Measurements from ENCODE around the gene C6orf62.
A peak's percentile ranks its signal among the peaks of the same experiment; 100 is the strongest.
"Not testable (repeated sequence)": the region's sequence is repeated elsewhere in the genome, so short reads cannot be mapped to it uniquely, and the experiment has no call there.

C6orf62 gene

DNA sequence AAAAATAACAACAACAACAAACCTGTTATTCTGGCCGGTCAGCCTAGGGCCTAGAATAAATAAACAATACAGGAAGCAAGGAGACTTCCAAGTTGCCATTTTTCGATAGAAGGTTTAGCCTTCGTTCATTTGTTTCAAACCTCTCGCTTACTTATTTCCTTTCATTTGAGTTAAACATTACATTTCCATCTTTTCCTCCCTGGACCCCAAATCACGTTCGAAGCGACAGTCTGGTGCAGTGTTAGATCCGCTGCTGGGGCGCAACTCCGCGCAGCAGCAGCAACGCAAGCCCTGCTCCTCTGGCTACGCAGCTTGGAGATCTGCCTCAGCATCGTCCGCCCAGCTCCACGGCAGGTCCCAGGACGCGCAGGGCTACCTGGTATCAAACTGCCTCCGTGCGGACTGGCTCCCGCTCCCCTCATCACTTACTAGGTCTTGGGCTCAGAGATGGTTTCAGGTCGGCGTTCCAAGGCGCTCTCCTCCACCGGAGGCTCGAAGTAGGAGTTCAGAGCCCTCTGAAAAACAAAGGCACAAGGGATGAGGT lies 52.8 kb downstream of the C6orf62 start:
- H3K4me3 ChIP-seq (ENCODE audit: low read depth, low read length), result peak overlapping the region; percentile 91
- H3K9me3 ChIP-seq (ENCODE audit: control insufficient read depth, low read length), result no peaks in the 10 kb centered on the region
- peak overlapping the region; percentile 85 for H3K4me2 ChIP-seq (ENCODE audit: low read length)
- H3K27me3 ChIP-seq (ENCODE audit: control insufficient read depth, insufficient read depth, low read length), result no peaks in the 10 kb centered on the region
- TF ChIP-seq, protein P1, sequence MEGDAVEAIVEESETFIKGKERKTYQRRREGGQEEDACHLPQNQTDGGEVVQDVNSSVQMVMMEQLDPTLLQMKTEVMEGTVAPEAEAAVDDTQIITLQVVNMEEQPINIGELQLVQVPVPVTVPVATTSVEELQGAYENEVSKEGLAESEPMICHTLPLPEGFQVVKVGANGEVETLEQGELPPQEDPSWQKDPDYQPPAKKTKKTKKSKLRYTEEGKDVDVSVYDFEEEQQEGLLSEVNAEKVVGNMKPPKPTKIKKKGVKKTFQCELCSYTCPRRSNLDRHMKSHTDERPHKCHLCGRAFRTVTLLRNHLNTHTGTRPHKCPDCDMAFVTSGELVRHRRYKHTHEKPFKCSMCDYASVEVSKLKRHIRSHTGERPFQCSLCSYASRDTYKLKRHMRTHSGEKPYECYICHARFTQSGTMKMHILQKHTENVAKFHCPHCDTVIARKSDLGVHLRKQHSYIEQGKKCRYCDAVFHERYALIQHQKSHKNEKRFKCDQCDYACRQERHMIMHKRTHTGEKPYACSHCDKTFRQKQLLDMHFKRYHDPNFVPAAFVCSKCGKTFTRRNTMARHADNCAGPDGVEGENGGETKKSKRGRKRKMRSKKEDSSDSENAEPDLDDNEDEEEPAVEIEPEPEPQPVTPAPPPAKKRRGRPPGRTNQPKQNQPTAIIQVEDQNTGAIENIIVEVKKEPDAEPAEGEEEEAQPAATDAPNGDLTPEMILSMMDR (IDR thresholded peaks at IDR 0.05), result no peak
- peak overlapping the region; percentile 38 for H3K9ac ChIP-seq
- peak overlapping the region; percentile 100 for H2AFZ ChIP-seq
- H3K4me1 ChIP-seq, result peaks cover 13% of the 10 kb centered on the region
- no peaks in the 10 kb centered on the region for H3K36me3 ChIP-seq (ENCODE audit: control insufficient read depth, insufficient read depth, low read length)
- peak overlapping the region; percentile 88 for H3K27ac ChIP-seq
- H3K79me2 ChIP-seq, result peaks cover 18% of the 10 kb centered on the region

DNA sequence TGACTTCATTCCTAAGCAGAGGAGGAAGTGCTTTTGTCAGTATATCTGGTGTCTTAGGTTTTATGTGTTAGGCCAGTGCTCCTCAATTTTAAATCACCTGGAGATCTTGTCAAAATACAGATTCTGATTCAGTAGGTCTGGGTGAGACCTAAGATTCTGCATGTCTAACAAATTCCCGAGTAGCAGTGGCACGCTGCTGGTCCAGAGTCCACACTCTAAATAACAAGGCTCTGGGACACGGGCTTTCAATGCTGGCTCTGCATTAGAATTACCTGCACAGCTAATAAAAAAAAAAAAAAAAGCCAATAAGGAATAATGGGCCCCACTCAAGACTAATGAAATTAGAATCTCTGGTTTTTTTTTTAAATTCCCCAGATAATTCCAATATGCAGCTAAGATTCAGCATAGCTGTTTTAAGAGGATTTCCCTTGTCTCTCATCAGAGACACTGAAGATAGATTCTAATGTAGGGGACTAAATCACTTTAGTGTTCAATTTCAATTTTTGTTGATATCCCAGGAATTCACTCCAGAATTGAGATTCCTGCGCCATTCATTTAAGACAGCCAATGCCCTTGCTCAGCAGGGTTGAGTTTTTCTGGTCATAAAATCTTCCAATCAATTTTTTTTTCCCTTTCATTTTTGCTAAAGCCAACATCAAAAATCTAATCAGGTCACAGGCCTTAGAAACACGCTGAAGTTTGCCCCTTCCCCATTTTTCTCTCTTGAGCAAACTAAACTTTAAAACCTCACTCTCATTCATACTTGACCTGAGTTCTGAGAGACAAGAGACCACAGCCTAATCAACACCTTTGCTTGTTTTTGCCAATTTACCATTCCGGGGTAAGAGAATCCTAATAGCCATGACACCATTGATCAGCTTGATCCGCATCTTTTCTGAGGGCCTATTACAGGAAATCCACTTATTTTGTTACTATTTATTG lies 54.6 kb downstream of the C6orf62 start:
- Histone ChIP-seq H2AFZ (no peak overlapping the region), H3K27ac (no peak overlapping the region), H3K9me3 (ENCODE audit: control insufficient read depth, low read length) (no peaks in the 10 kb centered on the region), H3K4me1 (peaks cover 13% of the 10 kb centered on the region), H3K36me3 (ENCODE audit: control insufficient read depth, insufficient read depth, low read length) (no peaks in the 10 kb centered on the region), H3K79me2 (peaks cover 18% of the 10 kb centered on the region), H3K27me3 (ENCODE audit: control insufficient read depth, insufficient read depth, low read length) (no peaks in the 10 kb centered on the region), H3K9ac (no peak overlapping the region), H3K4me2 (ENCODE audit: low read length) (no peak overlapping the region), H3K4me3 (ENCODE audit: low read depth, low read length) (no peak overlapping the region)
- TF ChIP-seq, protein P1 (IDR thresholded peaks at IDR 0.05), result no peak

DNA sequence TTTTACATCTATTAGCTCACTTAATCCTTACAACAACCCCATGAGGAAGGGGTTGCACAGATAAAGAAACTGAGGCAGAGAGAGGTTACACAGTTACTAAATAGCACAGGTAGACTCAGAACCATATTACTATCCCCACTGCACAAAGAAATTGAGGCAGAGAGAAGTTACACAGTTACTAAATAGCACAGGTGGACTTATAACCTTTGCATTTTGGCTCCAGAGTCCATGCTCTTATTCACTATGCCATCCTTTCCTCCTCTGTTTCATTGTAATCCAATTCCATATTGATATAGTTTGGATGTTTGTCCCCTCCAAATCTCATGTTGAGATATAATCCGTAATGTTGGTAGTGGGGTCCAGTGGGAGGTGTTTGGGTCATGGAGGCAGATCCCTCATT lies 55.8 kb downstream of the C6orf62 start:
- no peaks in the 10 kb centered on the region for H3K9me3 ChIP-seq (ENCODE audit: control insufficient read depth, low read length)
- H3K27ac ChIP-seq, result no peak overlapping the region

DNA sequence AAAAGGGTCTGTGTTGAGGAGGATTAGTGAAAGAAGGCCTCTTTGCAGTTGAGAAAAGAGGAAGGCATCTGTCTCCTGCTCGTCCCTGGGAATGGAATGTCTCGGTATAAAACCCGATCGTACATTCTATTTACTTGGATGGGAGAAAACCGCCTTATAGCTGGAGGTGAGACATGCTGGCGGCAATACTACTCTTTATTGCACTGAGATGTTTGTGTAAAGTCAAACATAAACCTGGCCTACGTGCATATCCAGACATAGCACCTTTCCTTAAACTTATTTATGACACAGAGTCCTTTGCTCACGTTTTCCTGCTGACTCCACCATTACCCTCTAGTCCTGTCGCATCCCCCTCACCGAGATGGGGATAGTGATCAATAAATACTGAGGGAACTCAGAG lies 56.7 kb downstream of the C6orf62 start:
- Histone ChIP-seq H3K27me3 (ENCODE audit: control insufficient read depth, insufficient read depth, low read length) (no peaks in the 10 kb centered on the region), H3K4me2 (ENCODE audit: low read length) (no peak overlapping the region), H3K27ac (no peak overlapping the region), H3K4me1 (peaks cover 5% of the 10 kb centered on the region), H3K36me3 (ENCODE audit: control insufficient read depth, insufficient read depth, low read length) (no peaks in the 10 kb centered on the region), H2AFZ (no peak overlapping the region), H3K9me3 (ENCODE audit: control insufficient read depth, low read length) (no peaks in the 10 kb centered on the region), H3K4me3 (ENCODE audit: low read depth, low read length) (no peak overlapping the region), H3K79me2 (peaks cover 18% of the 10 kb centered on the region), H3K9ac (no peak overlapping the region)
- TF ChIP-seq, protein P1 (IDR thresholded peaks at IDR 0.05), result no peak

More for the DNA sequence above, 55.8 kb downstream of the C6orf62 start:
- H3K27me3 ChIP-seq (ENCODE audit: control insufficient read depth, insufficient read depth, low read length), result no peaks in the 10 kb centered on the region
- H3K4me2 ChIP-seq (ENCODE audit: low read length), result no peak overlapping the region
- TF ChIP-seq, protein P1 (IDR thresholded peaks at IDR 0.05), result no peak
- no peak overlapping the region for H2AFZ ChIP-seq
- peaks cover 13% of the 10 kb centered on the region for H3K4me1 ChIP-seq
- H3K4me3 ChIP-seq (ENCODE audit: low read depth, low read length), result no peak overlapping the region
- no peak overlapping the region for H3K9ac ChIP-seq
- no peaks in the 10 kb centered on the region for H3K36me3 ChIP-seq (ENCODE audit: control insufficient read depth, insufficient read depth, low read length)
- peaks cover 18% of the 10 kb centered on the region for H3K79me2 ChIP-seq

DNA sequence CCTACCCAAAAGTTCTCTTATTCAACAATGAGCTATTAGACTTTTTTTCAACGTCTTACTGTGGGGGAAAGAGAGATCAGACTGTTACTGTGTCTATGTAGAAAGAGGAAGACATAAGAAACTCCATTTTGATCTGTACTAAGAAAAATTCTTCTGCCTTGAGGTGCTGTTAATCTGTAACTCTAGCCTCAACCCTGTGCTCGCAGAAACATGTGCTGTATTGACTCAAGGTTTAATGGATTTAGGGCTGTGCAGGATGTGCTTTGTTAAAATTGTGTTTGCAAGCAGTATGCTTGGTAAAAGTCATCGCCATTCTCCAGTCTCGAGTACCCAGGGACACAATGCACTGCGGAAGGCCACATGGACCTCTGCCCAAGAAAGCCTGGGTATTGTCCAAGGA lies 57.2 kb downstream of the C6orf62 start:
- H3K4me1 ChIP-seq; H3K4me3 ChIP-seq (ENCODE audit: low read depth, low read length): not testable (repeated sequence)

More for the DNA sequence above, 57.2 kb downstream of the C6orf62 start:
- not testable (repeated sequence) for H3K9ac ChIP-seq; H3K36me3 ChIP-seq (ENCODE audit: control insufficient read depth, insufficient read depth, low read length); H3K27me3 ChIP-seq (ENCODE audit: control insufficient read depth, insufficient read depth, low read length); H3K9me3 ChIP-seq (ENCODE audit: control insufficient read depth, low read length); H3K27ac ChIP-seq; H3K4me2 ChIP-seq (ENCODE audit: low read length); H2AFZ ChIP-seq
- H3K79me2 ChIP-seq, result peaks cover 18% of the 10 kb centered on the region

Data from parathyroid adenoma (tissue), 2 donors.